Measurements from ENCODE around the gene DOCK7.
"Not testable (repeated sequence)": the region's sequence is repeated elsewhere in the genome, so short reads cannot be mapped to it uniquely, and the experiment has no call there.

Gene DOCK7

GRCh38 chr1:62573675-62574074 is 114.5 kb downstream of the DOCK7 start:
- Mint-ChIP-seq H3K27ac (no peak overlapping the region), H3K4me3 (no peak overlapping the region), H3K36me3 (ENCODE audit: low read depth) (peaks cover 67% of the 10 kb centered on the region), H3K9me3 (peaks cover 30% of the 10 kb centered on the region), H3K4me1 (no peaks in the 10 kb centered on the region), H3K27me3 (ENCODE audit: low read depth) (no peaks in the 10 kb centered on the region)
- no peak for TF ChIP-seq CTCF (IDR thresholded peaks at IDR 0.05; ENCODE audit: unreplicated experiment in 3 of 3)

- H3K9me3 Mint-ChIP-seq, result peaks cover 37% of the 10 kb centered on the region
- H3K27me3 Mint-ChIP-seq (ENCODE audit: low read depth), result no peaks in the 10 kb centered on the region
- H3K27ac Mint-ChIP-seq, result no peak overlapping the region
- H3K36me3 Mint-ChIP-seq (ENCODE audit: low read depth), result peaks cover 77% of the 10 kb centered on the region
- H3K4me3 Mint-ChIP-seq, result no peak overlapping the region
- TF ChIP-seq CTCF (IDR thresholded peaks at IDR 0.05; ENCODE audit: unreplicated experiment in 3 of 3), result no peak
- H3K4me1 Mint-ChIP-seq, result no peaks in the 10 kb centered on the region
Measured at GRCh38 chr1:62572476-62572875, 115.7 kb downstream of the DOCK7 start.

- H3K4me1 Mint-ChIP-seq, H3K4me3 Mint-ChIP-seq: not testable (repeated sequence)
Measured at GRCh38 chr1:62571517-62571916, 116.7 kb downstream of the DOCK7 start.

DNA sequence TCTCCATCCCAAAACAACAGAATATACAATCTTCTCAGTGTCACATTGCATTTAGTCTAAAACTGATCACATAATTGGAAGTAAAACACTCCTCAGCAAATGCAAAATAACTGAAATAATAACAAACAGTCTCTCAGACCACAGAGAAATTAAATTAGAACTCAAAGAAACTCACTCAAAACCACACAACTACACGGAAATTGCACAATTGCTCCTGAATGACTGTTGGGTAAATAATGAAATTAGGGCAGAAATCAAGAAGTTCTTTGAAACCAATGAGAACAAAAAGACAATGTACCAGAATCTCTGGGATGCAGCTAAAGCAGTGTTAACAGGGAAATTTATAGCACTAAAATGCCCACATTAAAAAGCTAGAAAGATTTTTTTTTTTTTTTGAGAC is 120.3 kb downstream of the DOCK7 start:
- not testable (repeated sequence) for H3K4me3 Mint-ChIP-seq; H3K4me1 Mint-ChIP-seq; H3K27me3 Mint-ChIP-seq (ENCODE audit: low read depth); H3K27ac Mint-ChIP-seq
- Mint-ChIP-seq H3K36me3 (ENCODE audit: low read depth) (peaks cover 94% of the 10 kb centered on the region), H3K9me3 (peaks cover 61% of the 10 kb centered on the region)

More at GRCh38 chr1:62571517-62571916, 116.7 kb downstream of the DOCK7 start:
- H3K27ac Mint-ChIP-seq; H3K27me3 Mint-ChIP-seq (ENCODE audit: low read depth): not testable (repeated sequence)
- Mint-ChIP-seq H3K9me3 (peaks cover 44% of the 10 kb centered on the region), H3K36me3 (ENCODE audit: low read depth) (peaks cover 86% of the 10 kb centered on the region)

DNA sequence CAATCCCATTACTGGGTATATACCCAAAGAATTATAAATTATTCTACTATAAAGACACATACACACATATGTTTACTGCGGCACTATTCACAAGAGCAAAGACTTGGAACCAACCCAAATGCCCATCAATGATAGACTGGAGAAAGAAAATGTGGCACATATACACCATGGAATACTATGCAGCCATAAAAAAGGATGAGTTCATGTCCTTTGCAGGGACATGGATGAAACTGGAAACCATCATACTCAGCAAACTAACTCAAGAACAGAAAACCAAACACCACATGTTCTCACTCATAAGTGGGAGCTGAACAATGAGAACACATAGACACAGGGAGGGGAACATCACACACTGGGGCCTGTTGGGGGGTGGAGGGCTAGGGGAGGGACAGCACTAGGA is 121.0 kb downstream of the DOCK7 start:
- H3K4me3 Mint-ChIP-seq; H3K27ac Mint-ChIP-seq; H3K27me3 Mint-ChIP-seq (ENCODE audit: low read depth); H3K4me1 Mint-ChIP-seq: not testable (repeated sequence)
- peaks cover 56% of the 10 kb centered on the region for H3K9me3 Mint-ChIP-seq
- peaks cover 91% of the 10 kb centered on the region for H3K36me3 Mint-ChIP-seq (ENCODE audit: low read depth)

DNA sequence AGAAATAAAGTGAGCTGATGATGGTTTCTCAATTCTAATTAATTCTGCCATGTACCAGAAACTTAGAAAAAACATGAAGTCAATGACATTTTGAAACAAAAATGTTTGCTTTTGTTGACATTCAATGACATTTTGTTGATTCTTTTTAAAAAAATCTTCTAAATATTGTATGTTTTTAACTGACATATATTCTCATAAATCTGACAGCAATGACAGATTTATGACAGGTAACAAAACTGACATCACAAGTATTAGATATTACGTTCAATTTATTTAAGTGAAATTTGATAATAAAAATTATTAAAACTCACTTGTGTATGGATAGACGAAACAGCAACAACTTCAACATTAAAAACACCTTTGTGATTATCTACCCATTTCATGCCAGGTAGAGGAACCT is 126.9 kb downstream of the DOCK7 start:
- H3K9me3 Mint-ChIP-seq, result peaks cover 15% of the 10 kb centered on the region
- peaks cover 63% of the 10 kb centered on the region for H3K36me3 Mint-ChIP-seq (ENCODE audit: low read depth)
- H3K4me1 Mint-ChIP-seq, result no peaks in the 10 kb centered on the region

DNA sequence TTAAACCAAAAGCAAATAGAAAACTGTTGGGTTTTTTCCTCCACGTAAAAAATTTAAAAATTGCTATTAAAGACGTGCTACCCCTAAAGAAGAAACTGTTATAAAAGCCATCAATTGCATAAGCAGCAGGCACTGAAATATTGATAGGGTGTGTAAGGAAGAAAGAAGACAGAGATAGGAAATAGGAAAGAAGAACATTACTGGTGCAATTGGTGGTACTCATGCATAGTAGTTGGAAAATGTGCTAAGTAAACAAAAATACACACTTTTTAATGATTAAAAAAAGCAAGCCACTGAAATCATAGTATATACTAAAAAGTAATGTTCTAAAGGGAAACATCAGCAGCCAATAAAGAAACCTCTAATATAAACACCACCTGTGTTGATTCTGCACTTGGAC is 143.6 kb downstream of the DOCK7 start:
- Mint-ChIP-seq H3K27ac (no peak overlapping the region), H3K4me1 (no peaks in the 10 kb centered on the region), H3K27me3 (ENCODE audit: low read depth) (no peaks in the 10 kb centered on the region), H3K36me3 (ENCODE audit: low read depth) (peaks cover 27% of the 10 kb centered on the region), H3K9me3 (no peaks in the 10 kb centered on the region), H3K4me3 (no peak overlapping the region)
- TF ChIP-seq CTCF (IDR thresholded peaks at IDR 0.05; ENCODE audit: unreplicated experiment in 3 of 3), result no peak

More for the DNA sequence above, 126.9 kb downstream of the DOCK7 start:
- Mint-ChIP-seq H3K27me3 (ENCODE audit: low read depth) (peaks cover 3% of the 10 kb centered on the region), H3K4me3 (no peak overlapping the region), H3K27ac (no peak overlapping the region)
- no peak for TF ChIP-seq CTCF (IDR thresholded peaks at IDR 0.05; ENCODE audit: unreplicated experiment in 3 of 3)

DNA sequence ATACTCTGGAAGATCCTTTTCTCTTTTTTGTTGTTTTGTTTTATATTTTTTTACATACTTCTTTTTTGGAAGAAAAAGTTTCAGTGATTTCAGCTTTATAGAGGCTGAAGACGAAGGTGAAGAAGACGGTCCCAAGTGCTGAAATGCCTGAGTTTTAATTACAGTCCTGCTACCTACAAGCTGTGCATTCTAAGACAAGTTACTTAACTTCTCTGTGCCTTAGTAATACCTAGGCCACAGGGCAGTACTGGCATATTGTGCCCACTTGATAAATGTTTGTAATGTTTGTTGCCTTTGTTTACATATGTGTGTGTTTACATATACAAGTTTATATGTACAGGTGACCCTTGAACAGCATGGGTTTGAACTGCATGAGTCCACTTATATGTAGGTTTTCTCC is 147.1 kb downstream of the DOCK7 start:
- TF ChIP-seq CTCF (IDR thresholded peaks at IDR 0.05; ENCODE audit: unreplicated experiment in 3 of 3), result no peak
- Mint-ChIP-seq H3K27me3 (ENCODE audit: low read depth) (no peaks in the 10 kb centered on the region), H3K4me3 (no peak overlapping the region), H3K4me1 (no peaks in the 10 kb centered on the region), H3K9me3 (no peaks in the 10 kb centered on the region), H3K36me3 (ENCODE audit: low read depth) (peaks cover 32% of the 10 kb centered on the region), H3K27ac (no peak overlapping the region)

Measured in nephron (organoid).